DMS153 (cell line): ENCODE data around the gene DTNBP1.
A peak's percentile ranks its signal among the peaks of the same experiment; 100 is the strongest.

Experiments
- DNase-seq: peaks from one replicate; lab custom pipeline; 2025; lab: John Stamatoyannopoulos, UW

The DTNBP1 gene

GRCh38 chr6:15662326-15663129 lies at the start of gene DTNBP1:
Gene DTNBP1 (minus strand): TSS chr6:15663028. CDS start chr6:15662869, 159 bp downstream.
- peak; percentile 60 for DNase-seq

- DNase-seq: no peak
These were observed 46.9 kb upstream of the DTNBP1 start for GRCh38 chr6:15709651-15710269.

- no peak for DNase-seq
These were observed 45.4 kb upstream of the DTNBP1 start for GRCh38 chr6:15708231-15708630.

GRCh38 chr6:15705981-15706380 lies 43.2 kb upstream of the DTNBP1 start:
- DNase-seq: no peak

GRCh38 chr6:15698471-15698870 lies 35.6 kb upstream of the DTNBP1 start:
- no peak for DNase-seq

GRCh38 chr6:15697895-15698294 lies 35.1 kb upstream of the DTNBP1 start:
- no peak for DNase-seq

GRCh38 chr6:15691250-15691869 lies 28.5 kb upstream of the DTNBP1 start:
- DNase-seq: peak; percentile 79

GRCh38 chr6:15690510-15690909 lies 27.7 kb upstream of the DTNBP1 start:
- peak; percentile 27 for DNase-seq

GRCh38 chr6:15689586-15690482 lies 27.0 kb upstream of the DTNBP1 start:
- DNase-seq: no peak

- DNase-seq: no peak
These were observed 22.8 kb upstream of the DTNBP1 start for GRCh38 chr6:15685619-15686018.

- no peak for DNase-seq
These were observed 20.4 kb upstream of the DTNBP1 start for GRCh38 chr6:15682965-15683822.

- DNase-seq: no peak
These were observed 19.1 kb upstream of the DTNBP1 start for GRCh38 chr6:15681946-15682345.

GRCh38 chr6:15678514-15678913 lies 15.7 kb upstream of the DTNBP1 start:
- no peak for DNase-seq

GRCh38 chr6:15677822-15678221 lies 15.0 kb upstream of the DTNBP1 start:
- no peak for DNase-seq

- DNase-seq: no peak
These were observed 12.8 kb upstream of the DTNBP1 start for GRCh38 chr6:15675536-15676220.

GRCh38 chr6:15674690-15675386 lies 12.0 kb upstream of the DTNBP1 start:
- no peak for DNase-seq

GRCh38 chr6:15673666-15674065 lies 10.8 kb upstream of the DTNBP1 start:
- DNase-seq: no peak

GRCh38 chr6:15672818-15673217 lies 10.0 kb upstream of the DTNBP1 start:
- no peak for DNase-seq

- DNase-seq: no peak
These were observed 9.5 kb upstream of the DTNBP1 start for GRCh38 chr6:15672291-15672690.

- no peak for DNase-seq
These were observed 6.1 kb upstream of the DTNBP1 start for GRCh38 chr6:15668918-15669317.
